Measurements from ENCODE around the gene P2RX3.
"Not testable (repeated sequence)": the region's sequence is repeated elsewhere in the genome, so short reads cannot be mapped to it uniquely, and the experiment has no call there.

The P2RX3 gene

GRCh38 chr11:57403003-57403801 is 65.0 kb downstream of the P2RX3 start:
- not testable (repeated sequence) for FAIRE-seq

- FAIRE-seq, result no peak
These were observed 65.6 kb downstream of the P2RX3 start for GRCh38 chr11:57403802-57404147.

- no peak for FAIRE-seq
These were observed 67.2 kb downstream of the P2RX3 start for GRCh38 chr11:57405271-57405860.

GRCh38 chr11:57406337-57406904 is 68.3 kb downstream of the P2RX3 start:
- FAIRE-seq, result no peak

- no peak for FAIRE-seq
These were observed 69.1 kb downstream of the P2RX3 start for GRCh38 chr11:57407010-57407920.

GRCh38 chr11:57407941-57408475 is 69.9 kb downstream of the P2RX3 start:
- no peak for FAIRE-seq

- no peak for FAIRE-seq
These were observed 70.6 kb downstream of the P2RX3 start for GRCh38 chr11:57408771-57409170.

DNA sequence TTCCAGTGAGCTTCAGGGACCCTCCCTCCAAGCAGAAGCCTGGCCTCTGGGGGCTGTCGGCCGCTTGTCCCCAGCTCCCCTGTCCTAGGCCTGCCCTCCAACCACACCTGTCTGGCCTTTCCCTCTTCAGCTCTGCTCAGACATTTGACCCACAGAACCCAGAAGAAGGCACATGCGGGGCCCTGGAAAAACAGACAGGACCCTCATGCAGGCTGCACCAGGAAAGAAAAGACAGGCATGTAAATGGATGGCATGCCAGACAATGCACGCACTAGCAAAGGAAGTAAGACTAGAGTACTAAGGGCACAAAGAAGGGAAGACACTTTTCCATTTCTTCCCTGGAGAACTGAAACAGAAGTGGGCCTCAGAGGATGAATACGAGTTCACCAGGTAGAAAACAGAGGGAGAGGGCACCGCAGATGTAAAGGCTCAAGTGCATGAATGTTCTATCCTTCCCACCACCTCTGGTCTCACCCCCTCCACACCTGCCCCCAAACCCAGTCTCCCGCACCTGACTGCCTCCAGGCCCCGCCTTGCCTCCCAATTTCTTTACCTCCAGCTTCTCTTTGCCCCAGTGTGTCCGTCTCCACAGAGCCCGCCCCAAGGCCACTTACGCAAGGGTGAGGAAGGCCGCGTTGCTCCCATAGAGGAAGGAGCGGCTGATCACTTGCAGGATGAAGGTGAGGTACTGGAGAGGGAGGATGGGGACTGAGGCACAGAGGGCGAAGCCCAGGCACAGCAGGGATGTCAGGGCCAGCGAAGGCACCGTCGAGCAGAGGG is 71.4 kb downstream of the P2RX3 start:
- FAIRE-seq, result no peak

DNA sequence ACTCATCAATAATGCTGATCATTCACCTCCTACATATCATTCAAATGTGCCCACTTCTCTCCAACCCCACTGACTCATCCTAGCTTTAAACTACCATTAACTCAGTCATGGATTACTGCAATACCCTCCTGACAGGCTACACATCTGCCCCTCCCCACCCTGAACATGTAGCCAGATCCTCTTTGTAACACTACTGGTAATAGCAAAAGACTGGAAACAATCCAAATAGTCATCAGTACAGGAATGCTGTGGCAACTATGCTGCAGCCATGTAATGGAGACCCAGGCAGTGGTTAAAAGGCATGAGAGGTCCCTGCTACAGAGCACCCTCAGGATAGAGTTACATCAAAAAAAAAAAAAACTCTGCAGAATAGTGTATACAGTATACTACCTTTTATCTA is 72.1 kb downstream of the P2RX3 start:
- no peak for FAIRE-seq

GRCh38 chr11:57413681-57414080 is 75.5 kb downstream of the P2RX3 start:
- no peak for FAIRE-seq

DNA sequence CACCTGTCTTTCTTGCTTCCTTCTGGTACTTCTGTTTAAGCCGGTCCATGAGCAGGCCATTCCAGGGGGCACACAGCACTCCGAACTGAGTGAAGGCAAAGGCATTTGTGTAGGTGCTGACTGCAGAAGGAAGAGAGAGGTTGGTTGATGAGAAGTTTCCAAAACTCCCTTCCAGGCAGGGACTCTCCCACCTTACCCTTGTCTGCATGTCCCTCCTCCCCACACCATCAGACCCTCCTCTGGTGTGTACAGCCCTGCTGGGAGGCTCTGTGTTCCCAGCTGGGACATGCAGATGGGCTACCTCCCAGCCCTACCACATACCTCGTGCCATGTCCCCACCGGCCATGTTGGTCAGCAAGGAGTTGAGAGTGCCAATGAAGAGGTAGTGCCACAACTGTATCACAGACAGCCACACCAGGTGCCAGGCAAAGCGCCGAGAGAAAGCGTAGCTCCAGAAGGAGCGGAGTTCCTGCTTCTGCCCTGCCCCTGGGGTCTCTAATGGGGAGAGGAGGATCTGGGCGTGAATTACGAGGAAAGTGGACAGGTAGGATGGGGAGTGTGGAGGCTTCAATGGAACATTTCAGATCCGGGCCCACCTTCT is 76.6 kb downstream of the P2RX3 start:
- FAIRE-seq, result no peak

DNA sequence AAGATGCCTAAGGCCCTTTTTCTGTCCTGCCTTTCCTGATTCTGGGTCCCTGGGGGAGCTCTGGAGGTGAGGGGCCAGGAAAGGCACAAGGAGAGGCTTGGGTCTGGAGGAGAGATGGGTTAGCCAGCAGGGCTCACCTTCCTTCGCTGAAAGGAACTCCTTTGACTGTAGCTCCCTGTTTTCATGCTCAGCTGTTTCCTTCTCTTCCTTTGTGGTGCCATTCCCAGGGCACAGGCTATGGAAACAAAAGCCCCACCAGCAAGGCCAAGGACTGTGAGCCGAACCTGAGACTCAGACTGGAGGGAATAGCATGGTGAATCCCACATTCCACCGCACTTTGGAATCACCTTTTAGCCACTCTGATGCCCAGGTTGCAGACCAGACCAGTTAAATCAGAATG is 78.3 kb downstream of the P2RX3 start:
- no peak for FAIRE-seq

DNA sequence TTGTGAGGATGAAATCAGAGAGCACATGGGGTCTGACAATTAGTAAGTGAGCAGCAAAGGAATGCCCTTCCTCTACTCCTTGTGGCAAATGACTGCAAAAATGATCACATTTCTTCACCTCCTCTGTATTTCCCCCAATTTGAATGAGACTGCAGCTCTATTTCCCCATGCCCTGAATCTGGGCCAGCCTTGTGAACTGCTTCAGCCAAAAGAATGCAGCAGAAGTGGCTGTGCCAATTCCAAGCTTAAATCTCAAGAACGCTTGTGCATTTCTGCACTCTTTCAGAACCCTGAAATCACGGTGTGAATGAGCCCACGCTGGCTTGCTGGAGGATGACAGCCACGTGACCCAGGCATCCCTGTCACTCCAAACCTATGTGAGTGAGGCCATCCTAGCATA is 78.9 kb downstream of the P2RX3 start:
- no peak for FAIRE-seq

DNA sequence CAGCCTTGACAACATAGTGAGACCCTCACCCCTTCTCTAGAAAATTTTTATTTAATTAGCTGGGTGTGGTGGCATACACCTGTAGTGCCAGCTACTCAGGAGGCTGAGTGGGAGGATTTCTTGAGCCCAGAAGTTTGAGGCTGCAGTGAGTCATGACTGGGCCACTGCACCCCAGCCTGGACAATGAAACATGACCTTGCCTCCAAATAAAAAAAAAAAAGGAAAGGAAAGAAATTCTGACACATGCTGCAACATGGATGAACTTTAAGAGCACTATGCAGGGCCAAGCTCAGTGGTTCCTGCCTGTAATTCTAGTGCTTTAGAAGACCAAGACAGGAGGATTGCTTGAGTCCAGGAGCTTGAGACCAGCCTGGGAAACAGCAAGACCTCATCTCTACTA is 80.0 kb downstream of the P2RX3 start:
- FAIRE-seq, result no peak

DNA sequence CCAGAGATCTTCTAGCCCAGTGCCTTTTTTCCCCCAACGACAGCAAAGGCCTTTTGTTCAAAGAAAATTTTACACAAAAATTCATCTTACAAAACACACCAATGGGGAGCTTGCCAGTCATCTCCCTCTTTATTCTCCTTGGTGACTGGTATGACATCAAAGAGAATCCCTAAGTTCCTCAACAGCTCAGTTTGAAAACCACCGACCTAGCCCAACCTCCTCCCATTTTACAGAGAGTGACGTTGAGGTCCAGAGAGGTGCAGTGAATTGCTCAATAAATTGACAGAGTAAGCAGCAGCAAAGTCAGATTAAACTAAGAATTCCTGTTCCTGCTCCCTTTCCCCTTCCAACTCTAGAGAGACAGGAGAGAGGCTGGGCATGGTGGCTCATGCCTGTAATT is 81.0 kb downstream of the P2RX3 start:
- FAIRE-seq, result no peak

GRCh38 chr11:57421066-57421465 is 82.9 kb downstream of the P2RX3 start:
- no peak for FAIRE-seq

DNA sequence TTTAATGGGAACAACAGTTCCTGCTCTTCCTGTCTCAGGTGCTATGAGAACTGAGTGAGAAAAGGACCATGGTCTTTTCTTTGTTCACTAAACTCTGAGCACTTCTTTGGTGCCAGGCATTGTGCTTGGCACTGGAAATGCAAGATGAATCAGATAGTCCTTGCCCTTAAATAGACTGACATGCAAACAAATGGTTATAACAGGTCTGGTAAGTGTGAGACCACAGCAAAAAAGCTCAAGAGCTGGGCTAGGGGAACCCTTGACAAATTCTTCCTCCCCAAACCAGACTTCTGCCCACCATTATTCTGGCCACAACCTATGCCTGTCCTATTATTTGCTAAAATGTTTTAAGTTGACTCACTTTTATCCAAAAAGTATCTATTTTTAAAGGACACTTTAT is 83.7 kb downstream of the P2RX3 start:
- no peak for FAIRE-seq
